GM12878 (cell line): ENCODE data around the gene WDHD1. TPM values are rescaled to one million over a fixed set of nuclear protein-coding genes. Genes with fewer than 3 reads are reported as not detected.

ENCODE experiments used
- ATAC-seq: fragments of 200-7000 bp; cut with Tn5 transposase; 3 replicates; pipeline ENCODE4 v1.9.1; 2020; ENCODE audit warnings: mild to moderate bottlenecking, moderate library complexity
- BruUV-seq: library from RNA; stranded (reverse); fragments of 400-500 nt; replicated peaks from 2 replicates; lab custom pipeline; 2021; lab: Mats Ljungman, UMichigan
- CTCF ChIA-PET: fragments of 300-600 bp; sonication (Branson Sonifier 250); formaldehyde crosslinking; extraction: SDS; loops from one replicate; lab custom pipeline; 2021; ENCODE audit warnings: inconsistent platforms; lab: Yijun Ruan, JAX
- POLR2A ChIA-PET: fragments of 350-600 bp; formaldehyde crosslinking; extraction: SDS; loops from one replicate; lab custom pipeline; 2021; ENCODE audit warnings: inconsistent platforms; lab: Charles Lee
- RAD21 ChIA-PET: fragments of 300-600 bp; sonication (Branson Sonifier 250); formaldehyde crosslinking; loops from one replicate; lab custom pipeline; 2023; ENCODE audit warnings: antibody characterized with exemption; ENCODE audit not compliant: unreplicated experiment; lab: Charles Lee
- SMC1A ChIA-PET: fragments of 300-600 bp; sonication (Branson Sonifier 250); formaldehyde crosslinking; loops from one replicate; lab custom pipeline; 2023; ENCODE audit not compliant: unreplicated experiment, uncharacterized antibody; lab: Charles Lee
- DNase-seq: peaks from one replicate; pipeline ENCODE4 v3.0.0-alpha.2; 2011; ENCODE audit warnings: low read depth, low spot score
- FAIRE-seq: peaks from 3 replicates; lab custom pipeline; 2011; peaks lifted over from hg19 to GRCh38; lab: Jason Lieb, UNC
- H2AFZ ChIP-seq: 2 replicates; pipeline ENCODE4 v1.6.0; 2011; ENCODE audit warnings: low read depth, low read length, control low read depth; ENCODE audit not compliant: control insufficient read depth
- H3K27ac ChIP-seq: 2 replicates; pipeline ENCODE4 v1.5.1; 2011; ENCODE audit warnings: control low read depth; ENCODE audit not compliant: control insufficient read depth, insufficient read depth
- H3K27me3 ChIP-seq, 2 experiments: replicated peaks in 1 of 2; 2 replicates each; pipeline versions ENCODE4 v1.6.0 to v1.6.1; 2011; ENCODE audit warnings: low read length in 1 of 2; ENCODE audit not compliant: control insufficient read depth in 2 of 2, insufficient read depth in 2 of 2
- H3K36me3 ChIP-seq, 2 experiments: 2 replicates each; pipeline ENCODE4 v1.5.1; 2011; ENCODE audit warnings: low read length in 1 of 2; ENCODE audit not compliant: control insufficient read depth in 2 of 2, insufficient read depth in 2 of 2
- H3K4me1 ChIP-seq: 2 replicates; pipeline ENCODE4 v1.6.1; 2011; ENCODE audit warnings: mild to moderate bottlenecking, low read length, moderate library complexity, mixed read lengths; ENCODE audit not compliant: control insufficient read depth, insufficient read depth
- H3K4me2 ChIP-seq: 2 replicates; pipeline ENCODE4 v1.6.0; 2011; ENCODE audit warnings: control low read depth; ENCODE audit not compliant: control insufficient read depth, insufficient read depth
- H3K4me3 ChIP-seq: fragments of 200-600 bp; sonication (generic); 2 replicates; pipeline ENCODE4 v1.5.1; 2016
- H3K79me2 ChIP-seq: 2 replicates; pipeline ENCODE4 v1.6.0; 2011; ENCODE audit warnings: low read length; ENCODE audit not compliant: control insufficient read depth, insufficient read depth
- H3K9ac ChIP-seq: 2 replicates; pipeline ENCODE4 v1.8.0; 2011; ENCODE audit warnings: low read length, control low read depth, mixed read lengths; ENCODE audit not compliant: control insufficient read depth, insufficient read depth
- H3K9me3 ChIP-seq: replicated peaks from 3 replicates; pipeline ENCODE4 v1.5.1; 2011; ENCODE audit warnings: mild to moderate bottlenecking, low read length; ENCODE audit not compliant: control insufficient read depth, insufficient read depth
- H4K20me1 ChIP-seq: 2 replicates; pipeline ENCODE4 v1.6.0; 2011; ENCODE audit not compliant: control insufficient read depth, insufficient read depth
- E2F8 ChIP-seq: fragments of 450-650 bp; IDR thresholded peaks from 2 replicates; pipeline ENCODE4 v1.6.1; 2018; ENCODE audit warnings: mild to moderate bottlenecking, low read depth, moderate library complexity; ENCODE audit not compliant: partially characterized antibody
- ELK1 ChIP-seq: IDR thresholded peaks from 2 replicates; pipeline ENCODE4 v1.6.1; 2012; ENCODE audit warnings: low read depth, low read length, improper control_type of control experiment
- NFYA ChIP-seq: IDR thresholded peaks from 2 replicates; pipeline ENCODE4 v1.6.1; 2011; ENCODE audit warnings: low read depth, mild to moderate bottlenecking, low read length, improper control_type of control experiment, borderline replicate concordance
- NKRF ChIP-seq: fragments of 450-650 bp; conservative IDR thresholded peaks from 2 replicates; pipeline ENCODE4 v1.6.1; 2017; ENCODE audit warnings: mild to moderate bottlenecking, moderate library complexity
- RAD51 ChIP-seq: fragments of 450-650 bp; IDR thresholded peaks from 2 replicates; pipeline ENCODE4 v1.6.1; 2016; ENCODE audit warnings: moderate library complexity, mild to moderate bottlenecking, inconsistent platforms
- RELB ChIP-seq: fragments of 450-650 bp; IDR thresholded peaks from 2 replicates; pipeline ENCODE4 v1.6.1; 2017; ENCODE audit warnings: low read depth, mild to moderate bottlenecking, moderate library complexity
- SIN3A ChIP-seq: IDR thresholded peaks from 2 replicates; pipeline ENCODE4 v1.6.1; 2012; ENCODE audit warnings: low read depth, low read length, improper control_type of control experiment
- SP1 ChIP-seq: IDR thresholded peaks from one replicate; pipeline ENCODE4 v1.6.1; 2011; ENCODE audit warnings: low read depth, low read length
- TCF7 ChIP-seq: IDR thresholded peaks from 2 replicates; pipeline ENCODE4 v1.6.1; 2014; ENCODE audit warnings: antibody characterized with exemption, borderline replicate concordance
- WGBS: methylation state at CpG from one replicate; pipeline ENCODE4 v1.1.6; 2016; ENCODE audit warnings: low lambda C conversion rate; ENCODE audit not compliant: insufficient replicate concordance, insufficient coverage; ENCODE audit errors: missing lambda C conversion rate; 5-methylcytosine and 5-hydroxymethylcytosine counted together
- in situ Hi-C: fragments of 300-500 bp; cut with MboI; formaldehyde crosslinking; loops from 9 replicates; pipeline ENCODE4 v1.14.3; 2018; ENCODE audit warnings: mixed read lengths
- intact Hi-C: fragments of 100-400 bp; cut with micrococcal nuclease; formaldehyde crosslinking; loops from one replicate; pipeline ENCODE4 v1.14.2; 2022; ENCODE audit not compliant: unreplicated experiment
- polyA plus RNA-seq, 11 experiments: library from polyadenylated mRNA; depleted of rRNA in 4 of 11; unstranded in 6 of 11; stranded (reverse) in 5 of 11; fragments of >200 nt; fragmentation: Nextera tagmentation in 4 of 11; fragmentation: Illumina TruSeq in 1 of 11; extraction: Ambion mirVana in 4 of 11; extraction: Trizol in 1 of 11; gene quantifications; 1 replicate in 1 of 11; 2 replicates in 10 of 11; pipeline versions ENCODE4 v1.2.1 to v1.2.3, GENCODE V29; 2011 to 2016; ENCODE audit warnings: inconsistent platforms in 2 of 11, missing spikeins in 2 of 11, low read depth in 1 of 11
- total RNA-seq, 4 experiments: library from RNA; depleted of rRNA in 3 of 4; stranded (reverse); fragments of >200 nt in 3 of 4; fragmentation: Illumina TruSeq in 1 of 4; extraction: Trizol in 1 of 4; gene quantifications; 2 replicates each; pipeline versions ENCODE4 v1.2.1 to v1.2.3, GENCODE V29; 2013 to 2021
- TF ChIP-seq, protein P1 (sequence below): IDR thresholded peaks from 2 replicates; pipeline ENCODE4 v1.6.1; 2012; ENCODE audit warnings: low read length, inconsistent platforms
- TF ChIP-seq, protein P2 (sequence below): fragments of 450-650 bp; IDR thresholded peaks from 2 replicates; pipeline ENCODE4 v1.6.1; 2016; ENCODE audit warnings: mild to moderate bottlenecking

WDHD1 gene
- total and polyA plus RNA-seq, 10 of the 15 experiments (the other 5 are each of a cell fraction or from before 2014, with no cell fraction given), result 11.3 to 50.5 (median 32.6) TPM

DNA sequence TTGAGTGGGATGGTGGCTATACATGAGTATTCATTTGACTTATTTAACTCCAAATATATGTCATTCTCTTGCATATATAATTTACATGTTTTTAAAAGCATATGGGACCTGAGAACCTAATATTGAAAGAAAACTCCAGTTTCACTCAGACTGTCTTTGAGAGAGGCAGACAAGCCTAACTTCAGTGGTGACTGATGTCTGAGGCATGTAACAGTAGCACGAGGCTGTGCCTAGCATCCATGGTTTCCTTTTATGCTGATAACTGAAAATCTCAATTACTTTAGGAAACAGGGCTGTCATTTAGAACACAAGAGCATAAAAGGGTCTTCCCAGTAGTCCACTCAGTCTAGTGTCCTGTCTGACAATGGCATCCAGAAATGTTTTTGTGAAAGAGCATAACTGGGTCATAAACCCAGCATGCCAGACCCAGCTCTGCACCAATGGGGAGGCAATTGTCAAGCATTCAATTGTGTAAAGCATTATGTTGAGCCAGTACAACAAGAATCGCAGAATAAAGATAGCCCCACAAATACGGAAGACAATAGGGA is 48.8 kb upstream of the WDHD1 start:
- ChIA-PET POLR2A (interaction anchor here (0.7 to 2.9 kb wide), 6 partner anchors 10 to 24 kb away, joined by 3 to 12 read pairs (median 4); partner anchors contain the start of gene MAPK1IP1L), CTCF (interaction anchor here (0.7 to 4.5 kb wide), 2 partner anchors 10 to 15 kb away, joined by 3 to 49 read pairs; no protein-coding TSS in a partner anchor), RAD21 (interaction anchor here (0.7 to 3.5 kb wide), 5 partner anchors 14 to 759 kb away, joined by 3 to 14 read pairs (median 6); partner anchors contain the start of gene MAPK1IP1L), SMC1A (interaction anchor here (1.0 to 7.0 kb wide), 6 partner anchors 13 to 84 kb away, joined by 4 to 98 read pairs (median 4); partner anchors contain the start of gene MAPK1IP1L)
- peak overlapping the region; percentile 83 for H3K27ac ChIP-seq
- intact Hi-C loops (loop anchor here (2.0 kb wide), 1 partner anchor 23 kb away; no protein-coding TSS in a partner anchor), in situ Hi-C loops (no loop called here)
- no peaks in the 10 kb centered on the region for H3K36me3 ChIP-seq
- H3K4me3 ChIP-seq, result no peak overlapping the region
- no peaks in the 10 kb centered on the region for H4K20me1 ChIP-seq
- WGBS, result 65% methylated on average over 3 of the region's 3 CpGs
- H3K4me1 ChIP-seq, result peaks cover 54% of the 10 kb centered on the region
- no peak overlapping the region for H3K9ac ChIP-seq
- no peaks in the 10 kb centered on the region for H3K9me3 ChIP-seq
- DNase-seq (no peak), FAIRE-seq (no peak), ATAC-seq (no peak)
- no peaks in the 10 kb centered on the region for H3K79me2 ChIP-seq
- BruUV-seq, result no TSS peak
- H3K27me3 ChIP-seq, result no peaks in the 10 kb centered on the region
- peak overlapping the region; percentile 79 for H3K4me2 ChIP-seq
- no peak overlapping the region; the same call in 1 of the 2 replicates for H2AFZ ChIP-seq
- TF ChIP-seq E2F8 (no peak), SIN3A (no peak), RELB (no peak), NKRF (no peak), ELK1 (no peak), SP1 (no peak), NFYA (no peak), TCF7 (no peak), RAD51 (no peak)
- TF ChIP-seq, protein P1, sequence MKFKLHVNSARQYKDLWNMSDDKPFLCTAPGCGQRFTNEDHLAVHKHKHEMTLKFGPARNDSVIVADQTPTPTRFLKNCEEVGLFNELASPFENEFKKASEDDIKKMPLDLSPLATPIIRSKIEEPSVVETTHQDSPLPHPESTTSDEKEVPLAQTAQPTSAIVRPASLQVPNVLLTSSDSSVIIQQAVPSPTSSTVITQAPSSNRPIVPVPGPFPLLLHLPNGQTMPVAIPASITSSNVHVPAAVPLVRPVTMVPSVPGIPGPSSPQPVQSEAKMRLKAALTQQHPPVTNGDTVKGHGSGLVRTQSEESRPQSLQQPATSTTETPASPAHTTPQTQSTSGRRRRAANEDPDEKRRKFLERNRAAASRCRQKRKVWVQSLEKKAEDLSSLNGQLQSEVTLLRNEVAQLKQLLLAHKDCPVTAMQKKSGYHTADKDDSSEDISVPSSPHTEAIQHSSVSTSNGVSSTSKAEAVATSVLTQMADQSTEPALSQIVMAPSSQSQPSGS, result no peak
- TF ChIP-seq, protein P2, sequence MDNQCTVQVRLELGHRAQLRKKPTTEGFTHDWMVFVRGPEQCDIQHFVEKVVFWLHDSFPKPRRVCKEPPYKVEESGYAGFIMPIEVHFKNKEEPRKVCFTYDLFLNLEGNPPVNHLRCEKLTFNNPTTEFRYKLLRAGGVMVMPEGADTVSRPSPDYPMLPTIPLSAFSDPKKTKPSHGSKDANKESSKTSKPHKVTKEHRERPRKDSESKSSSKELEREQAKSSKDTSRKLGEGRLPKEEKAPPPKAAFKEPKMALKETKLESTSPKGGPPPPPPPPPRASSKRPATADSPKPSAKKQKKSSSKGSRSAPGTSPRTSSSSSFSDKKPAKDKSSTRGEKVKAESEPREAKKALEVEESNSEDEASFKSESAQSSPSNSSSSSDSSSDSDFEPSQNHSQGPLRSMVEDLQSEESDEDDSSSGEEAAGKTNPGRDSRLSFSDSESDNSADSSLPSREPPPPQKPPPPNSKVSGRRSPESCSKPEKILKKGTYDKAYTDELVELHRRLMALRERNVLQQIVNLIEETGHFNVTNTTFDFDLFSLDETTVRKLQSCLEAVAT, result no peak
